GM21576 (cell line): Measurements from ENCODE around the gene ESPN.

Experiments
- ATAC-seq: cut with Tn5 transposase; IDR thresholded peaks from one replicate; pipeline ENCODE4 v1.9.1; 2021; ENCODE audit warnings: mild to moderate bottlenecking, moderate library complexity; ENCODE audit not compliant: unreplicated experiment

ESPN gene

DNA sequence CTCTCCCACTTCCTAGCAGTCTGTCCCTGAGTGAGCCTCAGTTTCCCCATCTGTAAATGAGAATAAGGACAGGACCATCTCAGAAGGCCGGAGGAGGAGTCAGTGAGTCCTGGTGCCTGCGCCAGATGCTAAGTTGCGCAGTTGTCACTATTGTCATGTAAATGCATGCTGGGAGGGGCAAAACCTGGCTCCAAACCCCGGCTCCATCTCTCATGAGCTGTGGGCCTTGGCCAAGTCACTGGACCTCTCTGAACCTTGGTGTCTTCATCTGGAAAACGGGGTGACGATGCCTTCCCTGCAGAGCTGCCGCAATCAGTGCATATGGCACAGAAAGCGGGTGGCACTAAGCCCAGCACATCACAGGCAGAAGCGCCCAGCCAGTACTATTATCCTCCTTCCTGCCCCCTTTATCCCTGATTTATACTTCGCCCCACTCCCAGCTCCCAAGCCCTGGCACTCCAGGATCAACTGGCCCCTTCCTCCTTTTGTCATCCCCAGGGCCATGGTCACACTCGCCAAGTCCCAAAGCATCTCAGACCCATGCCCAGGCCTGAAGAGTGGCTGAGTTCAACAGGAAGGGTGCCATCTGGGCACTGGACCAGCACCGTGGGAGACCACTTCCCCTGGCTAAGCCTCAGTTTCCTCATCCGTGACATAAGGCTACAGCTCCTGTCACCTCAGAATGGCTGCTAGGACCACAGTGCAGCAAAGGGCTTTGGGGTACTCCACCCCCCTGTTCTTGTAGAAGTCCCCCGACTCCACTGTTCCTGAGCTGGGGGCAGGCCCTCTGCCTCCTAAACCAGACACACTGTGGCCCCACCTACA is 71.2 kb downstream of the ESPN start:
- no peak for ATAC-seq

DNA sequence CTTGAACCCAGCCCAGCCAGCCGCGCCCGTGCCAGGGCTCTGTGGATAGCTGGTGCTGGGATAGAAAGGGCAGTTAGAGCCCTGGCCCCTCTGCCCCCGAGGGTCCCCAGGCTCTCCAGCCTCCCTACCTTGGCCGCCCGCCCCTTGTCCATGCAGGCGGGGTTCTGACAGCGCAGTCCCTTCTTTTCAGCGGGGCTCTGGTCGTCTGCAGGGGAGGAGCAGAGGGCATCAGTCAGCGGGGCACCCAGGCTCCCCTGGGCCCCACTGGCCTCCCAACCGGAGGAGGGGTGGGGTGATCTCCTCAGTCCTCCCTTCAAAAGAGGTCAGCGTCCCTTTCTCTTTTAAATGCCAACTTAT is 71.8 kb downstream of the ESPN start:
- ATAC-seq = no peak

DNA sequence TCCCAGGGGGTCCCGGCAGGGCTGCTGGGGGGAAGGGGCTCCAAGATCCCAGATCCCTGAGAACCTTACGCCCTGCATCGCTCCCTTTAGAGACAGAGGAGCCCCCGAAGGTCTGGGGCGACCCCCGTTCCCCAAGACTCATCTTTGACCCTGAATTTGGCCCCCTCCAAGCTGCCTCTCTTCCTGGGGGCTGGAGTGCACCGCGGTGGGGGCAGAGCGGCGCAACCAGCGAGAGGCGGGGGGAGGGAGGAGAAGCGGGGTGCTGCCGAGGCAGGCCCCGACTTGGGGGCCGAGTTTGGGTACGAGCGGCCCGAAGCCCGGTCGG is 72.3 kb downstream of the ESPN start:
- no peak for ATAC-seq

DNA sequence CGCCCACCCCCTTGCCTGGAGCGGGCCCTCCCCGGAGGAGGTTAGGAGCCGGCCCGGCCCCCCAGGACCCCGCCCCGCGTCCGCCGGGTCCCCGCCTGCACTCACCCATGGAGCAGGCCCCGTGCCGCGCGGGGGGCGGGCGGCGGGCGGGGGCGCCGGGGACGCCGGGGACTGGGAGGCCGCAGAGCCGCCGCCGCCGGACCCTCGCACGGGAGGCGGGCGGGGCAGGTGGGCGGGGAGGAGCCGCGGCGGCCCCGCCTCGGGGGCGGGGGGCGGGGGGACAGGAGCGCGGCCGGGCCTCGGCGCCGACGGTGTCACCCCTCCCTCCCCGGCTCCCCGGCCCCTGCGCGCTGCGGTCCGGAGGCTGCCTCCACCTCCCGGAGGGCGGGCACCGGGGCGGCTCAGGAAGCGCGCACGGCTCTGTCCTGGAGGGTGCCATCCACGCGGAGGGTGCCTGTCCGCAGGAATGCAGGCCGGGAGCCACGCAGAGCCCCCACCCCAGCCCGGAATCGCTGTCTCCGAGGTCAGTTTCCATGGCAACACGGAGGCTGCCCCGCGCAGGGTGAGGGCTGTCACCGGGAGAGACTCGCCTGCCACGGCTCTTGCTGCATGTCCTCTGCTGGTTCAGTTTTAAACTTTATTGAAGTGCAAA is 72.8 kb downstream of the ESPN start:
- ATAC-seq = no peak

DNA sequence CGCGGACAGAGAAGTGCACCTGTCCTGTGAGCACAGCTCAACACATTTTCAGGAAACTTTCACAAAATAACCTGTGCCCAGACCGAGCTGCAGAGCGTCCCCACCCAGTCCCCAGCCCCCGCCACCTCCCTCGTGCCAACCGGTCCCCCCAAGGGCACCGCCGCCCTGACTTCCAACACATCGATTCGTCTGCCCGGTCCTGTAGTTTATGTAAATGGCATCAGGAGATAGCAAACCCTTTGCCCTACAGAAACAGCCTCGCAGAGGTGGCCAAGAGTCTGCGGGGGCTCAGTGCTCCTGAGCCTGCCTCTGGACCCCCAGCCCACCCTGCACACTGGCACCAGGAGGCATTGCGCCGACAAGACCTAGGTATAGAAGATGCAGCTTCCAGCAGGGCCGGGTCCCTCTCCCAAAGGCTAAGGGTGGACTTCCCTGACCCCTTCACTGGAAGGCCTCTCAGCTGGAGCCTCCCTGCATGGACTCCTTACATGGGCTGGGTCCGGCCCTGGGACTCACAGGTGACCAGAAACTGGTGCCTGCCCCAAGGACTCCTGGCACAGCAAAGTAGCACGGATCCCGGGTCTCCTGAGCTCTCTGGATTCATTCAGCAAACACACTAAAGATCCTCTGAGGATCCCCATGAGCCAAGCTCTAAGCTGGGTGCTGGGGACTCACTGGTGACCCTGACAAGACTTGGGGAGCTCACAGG is 73.4 kb downstream of the ESPN start:
- ATAC-seq = no peak

DNA sequence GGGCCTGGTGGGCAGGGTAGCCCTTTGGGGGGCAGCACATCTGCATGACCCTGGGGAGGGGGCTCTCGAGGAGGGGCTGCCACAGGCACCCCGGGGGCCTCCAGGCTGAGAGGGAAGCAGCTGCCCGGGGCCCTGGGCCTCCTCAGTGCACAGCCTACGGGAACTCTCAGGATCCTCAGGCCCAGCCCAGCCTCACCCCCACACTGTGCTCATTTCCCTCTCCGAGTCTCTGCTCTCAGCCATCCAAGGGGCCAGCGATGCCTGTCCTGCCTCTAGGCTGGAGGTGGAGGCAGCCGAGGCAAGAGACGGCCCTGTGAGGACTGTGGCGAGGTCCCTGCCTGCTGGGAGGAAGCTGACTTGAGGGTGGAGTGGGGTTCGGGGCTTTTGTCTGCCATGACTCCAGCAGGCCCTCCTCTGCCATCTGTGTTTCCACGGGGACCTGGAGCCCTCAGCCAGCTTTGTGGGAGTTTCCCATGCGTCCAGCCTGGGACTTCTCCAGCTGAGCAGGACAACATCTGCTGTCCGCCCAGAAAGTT is 74.1 kb downstream of the ESPN start:
- no peak for ATAC-seq

DNA sequence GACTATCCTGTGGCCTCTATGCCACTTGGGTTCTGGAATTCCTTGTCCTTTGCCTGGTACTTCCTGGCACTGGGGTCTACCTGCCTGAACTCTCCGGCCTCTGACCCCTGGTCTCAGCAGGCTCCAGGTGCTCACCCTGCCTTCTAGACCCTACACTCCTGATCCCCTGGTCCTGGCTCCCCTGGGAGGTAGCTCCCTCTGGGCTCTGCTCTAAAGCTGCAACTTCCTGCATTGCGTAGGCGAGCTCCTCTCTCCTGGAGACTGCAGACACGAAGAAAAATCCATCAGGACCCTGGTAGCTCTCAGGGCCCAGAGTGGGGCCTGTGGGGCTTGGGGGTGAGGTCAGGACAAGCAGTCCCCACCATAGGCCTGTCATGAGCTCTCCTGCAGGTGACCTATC is 74.7 kb downstream of the ESPN start:
- no peak for ATAC-seq

DNA sequence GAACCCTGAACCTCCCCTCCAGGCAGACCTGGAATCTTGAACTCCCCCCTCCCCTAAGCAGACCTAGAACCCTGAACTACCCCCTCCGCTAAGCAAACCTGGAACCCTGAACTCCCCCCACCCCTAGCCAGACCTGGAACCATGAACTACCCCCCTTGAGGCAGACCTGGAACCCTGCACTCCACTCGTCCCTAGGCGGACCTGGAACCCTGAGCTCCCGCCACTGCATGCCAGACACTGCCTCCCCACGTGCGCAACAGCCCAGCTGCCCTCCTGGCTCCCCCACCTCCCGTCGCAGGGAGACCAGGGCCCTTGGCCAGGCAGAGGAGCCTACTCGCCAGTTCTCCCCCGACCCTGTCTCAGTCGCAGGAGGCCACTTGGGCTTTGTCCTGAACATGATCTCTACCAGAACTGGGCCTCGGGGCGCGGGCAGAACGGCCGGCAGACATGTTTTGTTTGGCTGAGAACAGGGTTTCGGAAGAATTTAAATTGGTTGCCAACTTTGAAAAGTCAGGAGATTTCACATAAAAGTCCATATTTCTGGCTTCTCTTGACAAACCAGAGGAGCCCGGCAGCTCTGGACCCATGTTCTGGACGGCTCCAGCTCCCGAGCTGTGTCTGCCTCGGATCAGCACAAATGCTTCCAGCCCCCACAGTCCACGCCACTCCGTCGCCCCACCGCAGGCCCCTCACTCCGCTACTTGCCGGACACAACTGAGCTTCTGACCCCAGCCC is 76.1 kb downstream of the ESPN start:
- ATAC-seq = no peak

DNA sequence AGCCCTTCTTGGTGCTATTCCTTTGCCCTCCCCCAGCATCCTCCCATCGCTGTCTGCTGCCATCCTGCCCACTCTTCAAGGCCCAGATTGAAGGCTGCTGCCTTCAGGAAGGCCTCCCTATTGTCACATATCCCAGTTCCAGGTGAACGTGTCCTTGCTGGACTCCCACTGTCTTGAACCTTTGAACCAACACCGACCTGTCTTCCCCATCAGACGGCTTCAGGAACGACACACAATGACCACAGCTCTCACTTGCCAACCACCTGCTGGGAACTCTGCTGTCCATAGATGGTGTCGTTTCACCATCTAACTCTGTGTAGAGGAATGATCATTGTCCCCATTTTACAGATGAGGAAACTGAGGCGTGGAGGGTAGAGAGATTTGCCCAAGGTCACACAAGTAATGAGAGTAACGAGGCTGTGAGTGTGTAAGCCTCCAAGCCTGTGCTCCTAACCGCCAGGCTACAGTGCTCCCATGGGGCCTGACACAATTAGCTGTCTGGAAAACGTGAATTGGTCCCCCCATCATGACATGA is 76.8 kb downstream of the ESPN start:
- ATAC-seq = no peak

DNA sequence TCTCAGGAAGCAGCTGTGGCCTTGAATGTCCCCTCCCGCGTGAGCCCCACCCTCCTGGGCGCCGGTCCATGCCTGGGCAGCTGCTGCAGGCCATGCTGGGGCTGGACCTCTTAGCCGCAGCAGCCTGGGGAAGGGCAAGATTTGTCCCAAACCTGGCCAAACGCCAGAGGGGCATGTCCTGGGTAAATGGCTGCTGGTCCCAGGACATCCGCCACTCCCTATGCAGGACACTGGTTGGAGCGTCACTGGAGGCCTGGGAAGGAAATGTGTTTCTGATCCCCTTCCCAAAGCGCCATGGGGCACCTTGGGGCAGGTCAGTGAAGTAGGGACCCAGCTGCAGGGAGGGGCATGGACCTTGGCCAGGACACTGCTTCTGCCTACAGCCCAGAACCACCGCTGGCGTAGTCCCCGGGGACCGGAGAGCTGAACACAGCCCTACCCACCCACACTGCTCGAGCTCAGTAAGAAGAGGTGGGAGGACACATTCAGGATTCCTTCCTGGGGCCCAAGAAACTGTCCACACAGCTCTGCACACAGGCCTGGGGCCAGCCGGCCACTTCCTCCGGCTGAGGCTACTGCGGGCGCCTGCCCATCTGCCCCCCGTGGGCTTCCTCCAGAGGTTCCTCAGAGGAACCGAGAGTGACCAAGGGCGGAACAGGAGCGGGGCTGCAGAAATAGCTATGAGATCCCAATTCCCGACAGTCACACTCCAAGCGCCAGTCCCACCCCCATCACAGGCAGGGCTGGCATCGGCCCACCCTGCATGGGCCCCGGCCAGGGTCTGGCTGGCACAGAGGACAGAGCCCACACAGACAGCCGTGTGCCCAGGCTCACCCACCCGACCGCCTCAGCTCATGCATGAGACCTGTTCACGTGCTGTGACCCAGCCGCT is 77.7 kb downstream of the ESPN start:
- ATAC-seq = no peak

DNA sequence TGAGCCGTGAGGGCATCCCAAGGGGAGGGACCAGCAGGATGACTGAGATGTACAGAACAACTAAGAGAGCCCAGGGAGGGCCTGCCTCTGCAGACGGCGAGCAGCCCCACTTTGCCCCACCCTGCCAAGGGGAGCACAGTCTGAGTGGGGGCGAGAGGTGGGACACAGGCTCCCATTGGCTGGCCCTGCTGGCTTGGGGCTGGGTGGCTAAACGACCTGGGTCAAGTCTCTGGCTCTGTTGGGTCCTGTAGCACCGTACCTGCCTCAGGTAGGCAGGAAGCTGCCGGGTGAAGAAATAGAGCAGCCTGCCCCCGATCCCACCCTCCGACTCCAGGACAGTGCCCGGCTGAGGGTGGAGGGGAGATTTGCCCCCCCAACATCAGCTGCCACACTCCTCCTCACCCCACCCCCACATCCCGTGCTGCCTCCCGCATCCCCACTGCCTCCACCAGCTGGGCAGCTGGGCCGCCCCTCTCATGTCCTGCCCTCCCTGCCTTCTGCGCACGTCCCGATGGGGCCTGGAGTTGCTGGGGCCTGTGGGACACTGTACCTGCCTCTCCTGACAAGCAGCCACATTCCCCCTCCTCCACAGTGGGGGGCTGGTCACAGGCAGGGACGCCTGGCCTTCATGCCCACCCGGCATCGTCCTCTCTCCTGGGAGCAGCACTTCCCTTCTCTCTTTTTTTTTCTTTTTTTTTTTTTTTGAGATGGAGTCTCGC is 79.5 kb downstream of the ESPN start:
- no peak for ATAC-seq

DNA sequence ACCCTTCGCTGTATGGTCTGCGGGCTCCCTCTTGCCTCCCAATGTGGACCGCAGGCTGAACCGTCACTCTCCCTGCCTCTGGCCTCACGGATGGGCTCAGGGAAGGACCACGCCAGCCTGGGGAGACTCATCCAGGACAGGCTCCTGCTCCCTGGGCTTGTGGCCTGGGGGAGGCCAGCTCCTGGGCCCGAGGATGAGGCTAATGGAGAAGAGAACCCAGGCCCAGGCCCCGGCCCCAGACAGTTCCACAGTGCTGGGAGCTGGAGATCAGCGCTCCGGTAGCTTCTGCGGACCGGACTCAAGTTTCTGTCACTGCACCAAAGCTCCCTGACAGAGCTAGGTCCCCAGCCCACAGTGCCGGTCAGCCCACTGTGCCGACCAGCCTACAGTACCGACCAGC is 80.3 kb downstream of the ESPN start:
- ATAC-seq = no peak

DNA sequence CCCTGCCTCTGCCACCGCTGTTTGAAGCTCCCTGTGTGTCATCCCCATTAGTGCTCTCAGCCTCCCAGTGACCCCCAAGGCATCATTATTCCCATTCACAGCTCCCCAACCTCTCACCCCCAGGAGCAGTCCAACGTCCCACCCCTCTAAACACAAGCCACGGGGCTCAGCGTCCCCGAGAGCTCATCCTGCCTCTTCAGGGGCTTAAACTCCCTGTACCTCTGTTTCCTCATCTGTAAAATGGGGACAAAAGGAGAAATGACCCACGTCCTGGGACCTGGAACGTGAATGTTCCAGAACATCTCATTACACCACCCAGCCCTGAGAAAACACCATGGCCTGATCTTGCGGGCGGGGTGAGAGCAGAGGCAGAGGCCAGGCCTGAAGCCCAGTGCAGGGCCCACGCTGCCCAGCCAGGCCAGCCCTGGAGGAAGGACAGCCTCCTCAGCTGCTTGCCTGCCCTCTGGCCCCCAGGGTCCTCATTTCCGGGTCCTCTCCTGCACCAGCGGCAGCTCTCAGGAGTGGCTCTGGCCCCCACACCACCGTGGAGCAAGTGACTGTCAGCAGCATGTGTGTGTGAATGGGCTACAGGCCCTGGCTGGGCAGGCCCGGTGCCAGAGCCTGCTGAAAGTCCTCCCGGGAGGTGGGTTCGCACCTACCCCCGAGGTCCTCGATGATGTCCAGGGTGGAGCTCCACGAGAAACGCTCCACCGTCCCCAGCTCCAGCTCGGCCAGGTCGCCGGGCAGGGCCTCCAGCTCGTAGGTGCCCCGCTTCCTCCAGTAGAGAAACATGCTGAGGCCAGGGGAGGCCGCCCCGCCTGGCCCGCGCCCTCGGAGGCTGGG is 81.0 kb downstream of the ESPN start:
- ATAC-seq = no peak

DNA sequence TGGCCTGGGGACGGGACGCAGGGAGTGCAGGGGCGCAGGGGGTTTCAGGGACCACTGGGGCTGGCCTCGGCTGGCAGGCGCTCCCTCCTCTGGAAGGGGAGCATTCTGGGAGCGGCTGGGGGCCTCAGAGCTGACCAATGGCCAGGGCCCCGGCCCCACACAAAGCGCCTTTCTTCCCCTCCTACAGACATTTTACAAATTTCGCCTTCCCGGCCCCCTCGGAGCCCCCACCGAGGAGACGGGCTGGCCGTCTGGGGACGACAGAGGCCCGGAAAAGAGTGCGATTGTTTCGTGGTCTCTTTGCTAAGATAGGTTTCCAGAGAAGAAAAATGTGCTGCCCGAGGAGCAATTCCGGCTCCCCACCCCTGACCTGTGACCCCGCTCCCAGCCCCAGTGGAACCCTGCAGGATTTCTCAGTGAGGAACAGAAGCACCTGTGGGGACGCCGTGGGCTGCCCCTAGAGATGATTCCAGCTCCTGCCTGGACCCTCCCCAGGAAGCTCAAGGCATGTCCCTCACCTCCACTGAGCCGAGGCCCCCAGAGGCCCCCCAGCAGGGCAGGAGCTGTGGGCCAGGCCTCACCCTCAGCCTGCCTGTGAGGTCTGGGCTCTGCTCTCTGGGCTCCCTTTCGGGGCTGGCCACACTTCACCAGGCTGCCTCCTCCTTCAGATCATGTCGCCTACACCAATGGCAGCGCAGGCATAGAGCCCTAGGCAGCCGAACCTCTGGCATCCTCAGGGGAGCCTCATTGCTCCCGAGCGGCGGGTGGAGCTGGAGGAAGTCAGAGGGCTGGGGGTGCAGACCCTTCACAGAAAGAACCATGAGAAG is 81.8 kb downstream of the ESPN start:
- ATAC-seq = no peak

DNA sequence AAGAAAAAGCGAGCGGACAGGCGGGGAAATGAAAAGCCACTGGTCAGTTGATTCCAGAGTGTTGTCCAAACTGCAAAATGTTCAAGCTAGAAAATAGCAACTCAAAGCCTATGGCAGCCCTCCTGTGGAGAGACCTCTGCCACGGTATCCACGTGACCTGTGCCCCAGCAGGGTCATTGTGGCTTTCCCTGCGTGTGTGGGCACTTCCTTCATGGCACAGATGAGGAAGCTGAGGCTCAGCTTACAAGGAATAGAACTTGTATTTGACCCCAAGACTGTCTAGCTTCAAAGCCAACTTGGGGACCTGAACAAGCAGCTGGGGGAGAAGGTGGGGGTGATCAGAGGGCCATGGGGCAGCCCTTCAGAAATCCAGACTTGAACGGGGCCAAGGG is 82.5 kb downstream of the ESPN start:
- no peak for ATAC-seq

DNA sequence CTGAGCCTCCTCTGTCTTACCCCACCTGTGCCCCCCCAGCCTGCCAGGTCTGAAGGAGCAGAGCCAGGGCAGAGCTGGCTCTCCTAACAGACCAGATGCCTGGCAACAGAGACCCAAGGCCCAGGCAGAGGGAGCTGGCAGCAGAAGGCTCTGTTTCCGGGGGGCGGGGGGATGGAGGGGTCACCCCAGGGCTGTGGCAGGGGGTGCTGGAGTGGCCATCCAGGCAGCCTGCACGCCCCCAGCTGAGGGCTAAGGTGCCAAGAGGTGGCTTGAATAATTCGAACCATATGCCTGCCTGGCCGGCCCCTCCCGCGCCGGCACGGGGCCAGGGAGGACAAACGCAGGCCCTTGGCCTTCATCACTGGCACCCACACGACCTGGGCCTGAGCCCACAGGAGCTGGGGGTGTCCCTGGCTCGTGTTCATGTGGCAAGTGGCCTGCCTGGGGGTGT is 82.9 kb downstream of the ESPN start:
- no peak for ATAC-seq

DNA sequence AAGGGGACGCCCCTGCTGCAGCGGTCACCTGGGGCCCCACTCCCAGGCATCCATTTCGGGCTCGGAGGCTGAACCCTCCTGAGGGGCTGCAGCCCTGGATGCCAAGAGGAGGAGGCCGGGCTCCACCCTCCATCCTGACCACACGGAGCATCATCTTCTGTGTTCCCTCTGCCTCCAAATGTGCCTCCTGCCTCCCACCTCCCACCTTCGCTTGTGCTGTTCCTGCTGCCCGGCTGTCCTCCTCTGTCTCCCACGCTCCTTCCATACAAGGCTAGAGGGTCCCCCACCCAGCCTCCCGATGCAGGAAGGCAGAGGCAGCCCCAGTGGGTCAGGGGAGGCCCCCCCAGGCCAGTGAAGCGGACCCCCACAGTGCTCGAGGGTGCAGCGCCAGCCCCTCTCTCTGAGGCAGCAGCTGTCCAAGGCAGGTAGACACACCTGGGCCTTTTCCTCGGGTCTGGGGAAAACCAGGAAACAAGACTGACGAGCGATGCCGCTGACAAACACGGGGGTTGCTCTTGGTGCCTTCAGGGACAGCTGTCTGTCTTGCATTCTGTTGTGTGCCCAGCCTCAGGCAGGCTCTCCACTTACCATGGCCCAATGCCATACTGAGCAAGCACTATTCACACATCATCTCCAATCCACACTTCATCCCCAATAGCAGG is 83.7 kb downstream of the ESPN start:
- ATAC-seq = no peak
